SU-DHL-6 (cell line): ENCODE results near the gene IFITM2.

Source experiments
- H2AFZ ChIP-seq: fragments of 200-600 bp; sonication (generic); 2 replicates; pipeline ENCODE4 v1.6.1; 2014; ENCODE audit warnings: low read depth, mild to moderate bottlenecking, moderate library complexity, mixed read lengths, antibody characterized with exemption, low read length; ENCODE audit not compliant: severe bottlenecking
- H3F3A ChIP-seq: fragments of 200-600 bp; shearing (Covaris generic); 2 replicates; pipeline ENCODE4 v1.6.0; 2016; ENCODE audit warnings: antibody characterized with exemption, mild to moderate bottlenecking; ENCODE audit not compliant: insufficient read depth
- H3K27ac ChIP-seq: fragments of 200-600 bp; sonication (generic); 2 replicates; pipeline ENCODE4 v1.5.1; 2016; ENCODE audit warnings: low read depth, mild to moderate bottlenecking, low read length, moderate library complexity, mixed read lengths
- H3K27me3 ChIP-seq: fragments of 200-600 bp; sonication (generic), shearing (Covaris generic); 2 replicates; pipeline ENCODE4 v1.6.0; 2014; ENCODE audit warnings: mild to moderate bottlenecking, low read length
- H3K36me3 ChIP-seq: fragments of 200-600 bp; sonication (generic); 2 replicates; pipeline ENCODE4 v1.6.1; 2014; ENCODE audit warnings: mild to moderate bottlenecking, low read length, mixed read lengths
- H3K4me2 ChIP-seq: fragments of 300-600, 200-600 bp; shearing (Covaris generic), sonication (generic); 2 replicates; pipeline ENCODE4 v1.6.0; 2014; ENCODE audit warnings: low read length, low read depth, mild to moderate bottlenecking; ENCODE audit not compliant: poor library complexity, severe bottlenecking
- H3K4me3 ChIP-seq: fragments of 200-600 bp; sonication (generic); 2 replicates; pipeline ENCODE4 v1.5.1; 2014; ENCODE audit warnings: antibody characterized with exemption, low read length, mild to moderate bottlenecking, mixed read lengths; ENCODE audit not compliant: insufficient read depth, poor library complexity, severe bottlenecking
- H3K79me2 ChIP-seq: fragments of 200-600 bp; sonication (generic); 2 replicates; pipeline ENCODE4 v1.6.1; 2014; ENCODE audit warnings: mild to moderate bottlenecking, low read length, moderate library complexity; ENCODE audit not compliant: insufficient read depth
- H3K9ac ChIP-seq: fragments of 200-600 bp; sonication (generic); 2 replicates; pipeline ENCODE4 v1.7.0; 2014; ENCODE audit warnings: mild to moderate bottlenecking, low read length
- H3K9me2 ChIP-seq: fragments of 200-600 bp; sonication (generic); replicated peaks from 2 replicates; pipeline ENCODE4 v1.6.1; 2014; ENCODE audit warnings: low read length; ENCODE audit not compliant: insufficient read depth
- H3K9me3 ChIP-seq: fragments of 200-600 bp; sonication (generic); 2 replicates; pipeline ENCODE4 v1.6.1; 2014; ENCODE audit warnings: low read length, mixed read lengths; ENCODE audit not compliant: insufficient read depth
- H4K20me1 ChIP-seq: fragments of 200-600 bp; sonication (generic); 2 replicates; pipeline ENCODE4 v1.6.1; 2014; ENCODE audit warnings: low read depth, mild to moderate bottlenecking, antibody characterized with exemption, low read length, moderate library complexity, mixed read lengths
- CTCF ChIP-seq: fragments of 200-600 bp; sonication (generic); IDR thresholded peaks from one replicate; pipeline ENCODE4 v1.5.1; 2017; ENCODE audit warnings: antibody characterized with exemption, mild to moderate bottlenecking, low read length, moderate library complexity; ENCODE audit not compliant: insufficient read depth, poor library complexity, severe bottlenecking
- EZH2phosphoT487 ChIP-seq: fragments of 200-600 bp; sonication (generic), shearing (Covaris generic); conservative IDR thresholded peaks from 2 replicates; pipeline ENCODE4 v1.6.1; 2018; ENCODE audit warnings: mild to moderate bottlenecking, antibody characterized with exemption, low read length, moderate library complexity, mixed read lengths

IFITM2 gene

GRCh38 chr11:350723-351255 lies 43.2 kb downstream of the IFITM2 start:
- TF ChIP-seq CTCF (no peak), EZH2phosphoT487 (no peak)
- Histone ChIP-seq H3K9ac (no peak overlapping the region), H3K4me3 (no peak overlapping the region), H3F3A (peaks cover 16% of the 10 kb centered on the region), H3K27ac (no peak overlapping the region), H3K9me3 (no peaks in the 10 kb centered on the region), H4K20me1 (no peaks in the 10 kb centered on the region), H2AFZ (no peak overlapping the region), H3K36me3 (no peaks in the 10 kb centered on the region), H3K4me2 (no peak overlapping the region), H3K79me2 (no peaks in the 10 kb centered on the region), H3K9me2 (no peaks in the 10 kb centered on the region), H3K27me3 (no peaks in the 10 kb centered on the region)

- Histone ChIP-seq H3F3A (peaks cover 16% of the 10 kb centered on the region), H3K4me3 (no peak overlapping the region), H3K36me3 (no peaks in the 10 kb centered on the region), H3K9me3 (peaks cover under 1% of the 10 kb centered on the region; the same call in 1 of the 2 replicates), H3K27me3 (no peaks in the 10 kb centered on the region), H3K9me2 (no peaks in the 10 kb centered on the region), H3K27ac (no peak overlapping the region), H3K4me2 (no peak overlapping the region), H2AFZ (no peak overlapping the region), H4K20me1 (no peaks in the 10 kb centered on the region), H3K9ac (no peak overlapping the region), H3K79me2 (no peaks in the 10 kb centered on the region)
- no peak for TF ChIP-seq CTCF
- no peak for TF ChIP-seq EZH2phosphoT487
Observed at GRCh38 chr11:351411-351810, 43.8 kb downstream of the IFITM2 start.

- Histone ChIP-seq H4K20me1 (no peaks in the 10 kb centered on the region), H3K27ac (no peak overlapping the region), H3F3A (peaks cover 16% of the 10 kb centered on the region), H2AFZ (no peak overlapping the region), H3K4me2 (no peak overlapping the region), H3K9me2 (no peaks in the 10 kb centered on the region), H3K9ac (no peak overlapping the region), H3K9me3 (peaks cover 4% of the 10 kb centered on the region; the same call in 1 of the 2 replicates), H3K79me2 (no peaks in the 10 kb centered on the region), H3K27me3 (no peaks in the 10 kb centered on the region), H3K4me3 (no peak overlapping the region), H3K36me3 (no peaks in the 10 kb centered on the region)
- no peak for TF ChIP-seq EZH2phosphoT487
Observed at GRCh38 chr11:352456-353031, 44.9 kb downstream of the IFITM2 start.

GRCh38 chr11:353179-353873 lies 45.7 kb downstream of the IFITM2 start:
- Histone ChIP-seq H4K20me1 (no peaks in the 10 kb centered on the region), H2AFZ (no peak overlapping the region), H3K4me2 (no peak overlapping the region), H3K79me2 (no peaks in the 10 kb centered on the region), H3K27me3 (no peaks in the 10 kb centered on the region), H3K9me3 (peaks cover 4% of the 10 kb centered on the region; the same call in 1 of the 2 replicates), H3F3A (peaks cover 16% of the 10 kb centered on the region), H3K36me3 (no peaks in the 10 kb centered on the region), H3K9ac (no peak overlapping the region), H3K27ac (no peak overlapping the region), H3K9me2 (no peaks in the 10 kb centered on the region), H3K4me3 (no peak overlapping the region)
- TF ChIP-seq EZH2phosphoT487 (no peak), CTCF (no peak)
